ENCODE measurements around the gene SH3PXD2A. TPM values are rescaled to one million over a fixed set of nuclear protein-coding genes. Genes with fewer than 3 reads are reported as not detected.

SH3PXD2A gene
- total and polyA plus RNA-seq, 2 experiments from 2014 or later, result 1.8 to 5.0 TPM

GRCh38 chr10:103544657-103545310, 310.6 kb downstream of the SH3PXD2A start:
- peaks cover 20% of the 10 kb centered on the region for H3K27me3 Mint-ChIP-seq (ENCODE audit: insufficient read depth, low read depth, poor library complexity)

More at GRCh38 chr10:103544657-103545310, 310.6 kb downstream of the SH3PXD2A start:
- Histone ChIP-seq H3K4me1 (ENCODE audit: insufficient read depth) (peaks cover 13% of the 10 kb centered on the region; the same call in 1 of the 2 replicates), H4K20me1 (replicated peaks; ENCODE audit: insufficient read depth) (no peaks in the 10 kb centered on the region), H2AFZ (no peak overlapping the region), H3K9me2 (ENCODE audit: insufficient read depth) (0 out of 2 replicates have a peak, but pooled peaks cover 4% of the 10 kb centered on the region), H3K79me2 (replicated peaks; ENCODE audit: insufficient read depth) (no peaks in the 10 kb centered on the region), H3K27ac (ENCODE audit: low read depth) (no peak overlapping the region), H3K4me3 (no peak overlapping the region), H3K36me3 (ENCODE audit: insufficient read depth) (no peaks in the 10 kb centered on the region), H3K27me3 (ENCODE audit: insufficient read depth) (no peaks in the 10 kb centered on the region), H3K4me2 (no peak overlapping the region), H3F3A (replicated peaks; ENCODE audit: low read depth) (no peaks in the 10 kb centered on the region)
- Mint-ChIP-seq H3K27ac (peak overlapping the region; percentile 15; the same call in 1 of the 2 replicates), H3K36me3 (ENCODE audit: low read depth) (no peaks in the 10 kb centered on the region), H3K4me3 (no peak overlapping the region), H3K9me3 (no peaks in the 10 kb centered on the region), H3K4me1 (peaks cover 19% of the 10 kb centered on the region)
- ATAC-seq (no peak), DNase-seq (ENCODE audit: low spot score) (no peak)
- TF ChIP-seq ZNF462 (CRISPR knock-in tag; IDR thresholded peaks at IDR 0.05) (no peak), POLR2AphosphoS5 (IDR thresholded peaks at IDR 0.05; ENCODE audit: low read depth) (no peak), ZNF114 (CRISPR knock-in tag; IDR thresholded peaks at IDR 0.05) (no peak), REST (IDR thresholded peaks at IDR 0.05; ENCODE audit: unreplicated experiment) (no peak), CREB1 (CRISPR knock-in tag; IDR thresholded peaks at IDR 0.05; ENCODE audit: low read depth) (no peak), STAT1 (IDR thresholded peaks at IDR 0.05; ENCODE audit: unreplicated experiment) (no peak), NANOG (IDR thresholded peaks at IDR 0.05; ENCODE audit: borderline replicate concordance) (no peak), EZH2 (IDR thresholded peaks at IDR 0.05; ENCODE audit: low read depth, unreplicated experiment) (no peak), ETS1 (IDR thresholded peaks at IDR 0.05) (no peak), EZH2phosphoT487 (IDR thresholded peaks at IDR 0.05; ENCODE audit: unreplicated experiment) (no peak), ZNF331 (CRISPR knock-in tag; IDR thresholded peaks at IDR 0.05; ENCODE audit: low read depth) (no peak), JUNB (IDR thresholded peaks at IDR 0.05; ENCODE audit: unreplicated experiment) (no peak), CTCF (conservative IDR thresholded peaks at IDR 0.05; ENCODE audit: low read depth in 2 of 2) (no peak)
